LNCaP clone FGC (cell line): ENCODE measurements around the gene CDNF.
"Not testable (repeated sequence)": the region's sequence is repeated elsewhere in the genome, so short reads cannot be mapped to it uniquely, and the experiment has no call there.

Experiments used
- DNase-seq: peaks from one replicate; pipeline ENCODE4 v3.0.0-alpha.2; 2011; ENCODE audit warnings: low read depth
- H3K4me3 ChIP-seq: 2 replicates; pipeline ENCODE4 v1.5.1; 2011; ENCODE audit warnings: mild to moderate bottlenecking, low read depth, low read length, control low read depth
- TF ChIP-seq, protein P1 (sequence below): IDR thresholded peaks from 2 replicates; pipeline ENCODE4 v1.5.1; 2012; ENCODE audit warnings: mild to moderate bottlenecking; ENCODE audit not compliant: control insufficient read depth, insufficient read depth; ENCODE audit errors: extremely low read depth

The CDNF gene

DNA sequence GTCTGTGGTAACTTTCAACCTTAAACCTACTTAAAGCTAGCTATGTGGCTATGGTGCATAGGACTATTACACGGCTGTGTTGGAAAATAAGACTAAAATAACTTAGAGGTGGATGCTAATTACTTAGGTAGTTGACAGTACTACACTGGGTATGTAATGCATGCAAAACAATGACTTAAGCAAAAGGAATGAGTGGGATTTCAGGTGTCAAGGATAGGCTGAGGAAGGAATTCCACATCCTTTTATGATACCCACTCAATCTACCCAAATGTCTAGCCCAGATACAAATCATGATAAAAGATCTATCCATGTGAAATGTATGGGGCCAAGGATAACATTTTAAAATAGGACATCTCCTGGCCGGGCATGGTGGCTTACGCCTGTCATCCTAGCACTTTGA lies 13.9 kb downstream of the CDNF start:
- TF ChIP-seq, protein P1, sequence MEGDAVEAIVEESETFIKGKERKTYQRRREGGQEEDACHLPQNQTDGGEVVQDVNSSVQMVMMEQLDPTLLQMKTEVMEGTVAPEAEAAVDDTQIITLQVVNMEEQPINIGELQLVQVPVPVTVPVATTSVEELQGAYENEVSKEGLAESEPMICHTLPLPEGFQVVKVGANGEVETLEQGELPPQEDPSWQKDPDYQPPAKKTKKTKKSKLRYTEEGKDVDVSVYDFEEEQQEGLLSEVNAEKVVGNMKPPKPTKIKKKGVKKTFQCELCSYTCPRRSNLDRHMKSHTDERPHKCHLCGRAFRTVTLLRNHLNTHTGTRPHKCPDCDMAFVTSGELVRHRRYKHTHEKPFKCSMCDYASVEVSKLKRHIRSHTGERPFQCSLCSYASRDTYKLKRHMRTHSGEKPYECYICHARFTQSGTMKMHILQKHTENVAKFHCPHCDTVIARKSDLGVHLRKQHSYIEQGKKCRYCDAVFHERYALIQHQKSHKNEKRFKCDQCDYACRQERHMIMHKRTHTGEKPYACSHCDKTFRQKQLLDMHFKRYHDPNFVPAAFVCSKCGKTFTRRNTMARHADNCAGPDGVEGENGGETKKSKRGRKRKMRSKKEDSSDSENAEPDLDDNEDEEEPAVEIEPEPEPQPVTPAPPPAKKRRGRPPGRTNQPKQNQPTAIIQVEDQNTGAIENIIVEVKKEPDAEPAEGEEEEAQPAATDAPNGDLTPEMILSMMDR: no peak
- DNase-seq: no peak
- no peak overlapping the region for H3K4me3 ChIP-seq

DNA sequence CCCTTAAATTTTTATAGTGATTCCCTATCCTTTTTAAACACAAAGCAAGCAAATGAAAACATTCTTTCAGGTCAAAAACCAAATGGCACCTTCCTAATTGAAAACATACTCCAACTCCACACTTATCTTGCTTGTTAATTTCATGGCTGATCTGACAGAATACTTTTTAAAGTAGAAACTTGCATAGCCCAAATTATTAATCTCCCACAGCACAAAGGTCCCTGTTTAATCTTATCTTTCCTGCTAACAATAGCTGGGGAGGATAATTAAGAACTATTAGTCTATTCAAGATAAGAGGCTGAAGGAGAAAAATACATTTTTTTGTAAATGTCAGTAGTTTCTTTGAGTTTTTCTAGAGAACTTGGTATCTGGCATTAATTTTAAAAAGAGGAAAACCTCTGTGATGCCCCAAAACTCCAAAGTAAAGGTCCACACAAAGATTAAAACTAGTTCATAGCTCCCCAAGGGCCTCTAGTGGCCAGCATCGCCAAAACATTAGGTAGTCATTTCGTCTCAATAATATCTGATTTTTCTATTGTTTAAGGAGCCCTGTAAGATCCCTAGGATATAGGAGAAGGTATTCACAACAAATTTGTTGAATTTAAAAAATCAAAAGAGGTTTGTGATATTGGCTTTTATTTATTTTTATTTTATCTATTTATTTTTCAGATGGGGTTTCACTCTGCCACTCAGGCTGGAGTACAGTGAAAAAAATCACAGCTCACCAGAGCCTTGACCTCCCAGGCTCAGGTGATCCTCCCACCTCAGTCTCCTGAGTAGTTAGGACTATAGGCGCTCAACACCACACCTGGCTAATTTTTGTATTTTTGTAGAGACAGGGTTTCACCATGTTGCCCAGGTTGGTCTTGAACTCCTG lies 14.7 kb downstream of the CDNF start:
- TF ChIP-seq, protein P1: peak; percentile 71
- H3K4me3 ChIP-seq: no peak overlapping the region
- no peak for DNase-seq

GRCh38 chr10:14821635-14822375 lies 16.0 kb downstream of the CDNF start:
- DNase-seq: no peak
- TF ChIP-seq, protein P1: no peak
- no peak overlapping the region for H3K4me3 ChIP-seq

GRCh38 chr10:14820775-14821154 lies 17.1 kb downstream of the CDNF start:
- DNase-seq: no peak
- TF ChIP-seq, protein P1: no peak
- no peak overlapping the region for H3K4me3 ChIP-seq

DNA sequence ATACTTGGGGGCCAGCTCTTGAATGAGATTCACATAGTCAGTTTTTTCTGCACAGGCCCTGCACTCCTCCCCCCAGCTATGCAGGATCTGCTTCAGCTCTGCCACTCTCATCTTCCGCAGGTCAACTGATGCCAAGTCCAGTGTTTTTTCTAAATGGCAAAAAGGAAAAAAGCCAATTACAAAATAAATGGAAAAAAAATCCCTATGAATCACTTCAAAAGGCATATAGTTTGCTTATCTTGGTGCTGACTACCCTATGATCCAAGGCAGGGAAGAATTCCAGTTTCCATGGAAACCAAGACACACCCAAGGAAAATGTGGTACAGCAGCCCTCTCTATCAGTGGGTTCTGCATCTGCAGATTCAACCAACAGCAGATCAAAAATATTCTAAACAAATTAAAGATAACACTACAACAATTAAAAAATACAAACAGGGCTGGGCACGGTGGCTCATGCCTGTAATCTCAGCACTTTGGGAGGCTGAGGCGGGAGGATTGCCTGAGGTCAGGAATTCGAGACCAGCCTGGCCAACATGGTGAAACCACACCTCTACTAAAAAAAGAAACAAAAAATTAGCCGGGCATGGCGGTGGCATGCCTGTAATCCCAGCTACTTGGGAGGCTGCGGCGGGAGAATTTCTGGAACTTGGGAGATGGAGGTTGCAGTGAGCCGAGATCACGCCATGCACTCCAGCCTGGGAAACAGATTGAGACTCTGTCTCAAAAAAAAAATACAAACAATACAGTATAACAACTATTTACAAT lies 17.6 kb downstream of the CDNF start:
- DNase-seq: no peak
- TF ChIP-seq, protein P1: no peak
- no peak overlapping the region for H3K4me3 ChIP-seq

- not testable (repeated sequence) for H3K4me3 ChIP-seq, DNase-seq
Observed at GRCh38 chr10:14816717-14817116, 21.1 kb downstream of the CDNF start.

DNA sequence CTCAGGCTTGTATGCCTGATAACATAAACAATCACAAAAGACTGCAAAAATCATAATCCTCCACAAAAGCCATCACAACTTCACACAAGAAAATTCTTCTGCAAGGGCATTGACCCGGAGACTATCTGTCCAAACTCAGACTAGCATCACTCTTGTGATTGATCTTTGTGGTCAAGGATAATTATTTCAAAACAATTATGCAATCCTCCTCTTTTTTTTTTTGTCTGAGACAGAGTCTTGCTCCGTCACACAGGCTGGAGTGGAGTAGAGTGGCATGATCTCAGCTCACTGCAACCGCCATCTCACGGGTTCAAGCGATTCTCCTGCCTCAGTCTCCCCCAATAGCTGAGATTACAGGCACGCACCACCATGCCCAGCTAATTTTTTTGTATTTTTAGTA lies 22.2 kb downstream of the CDNF start:
- no peak for DNase-seq
- no peak overlapping the region for H3K4me3 ChIP-seq
- TF ChIP-seq, protein P1: no peak
